K562 (cell line): ENCODE results near the gene MBD4. TPM values are rescaled to one million over a fixed set of nuclear protein-coding genes. Genes with fewer than 3 reads are reported as not detected.

Experiments used
- CAMTA2 ChIP-seq: fragments of 250-450 bp; sonication (Bioruptor Pico); conservative IDR thresholded peaks from 2 replicates; pipeline ENCODE4 v1.5.1; 2022
- CUX1 ChIP-seq: fragments of 200-800 bp; sonication (Bioruptor generic); IDR thresholded peaks from 2 replicates; pipeline ENCODE4 v1.6.1; 2016; ENCODE audit warnings: missing genetic modification characterization, missing compliant biosample characterization
- EP300 ChIP-seq: IDR thresholded peaks from 2 replicates; pipeline ENCODE4 v1.6.1; 2012; ENCODE audit warnings: low read length, improper control_type of control experiment
- FOXK1 ChIP-seq: sonication (generic); formaldehyde crosslinking; IDR thresholded peaks from 2 replicates; pipeline ENCODE4 v1.8.0; 2022; ENCODE audit warnings: missing genetic modification reagents, mild to moderate bottlenecking, borderline replicate concordance
- GABPA ChIP-seq: fragments of 200-800 bp; sonication (Bioruptor generic); conservative IDR thresholded peaks from 2 replicates; pipeline ENCODE4 v1.6.1; 2016; ENCODE audit warnings: low read depth, missing genetic modification characterization, missing compliant biosample characterization
- HIVEP1 ChIP-seq: fragments of 250-450 bp; sonication (Bioruptor Pico); IDR thresholded peaks from 2 replicates; pipeline ENCODE4 v1.4.0; 2020; ENCODE audit warnings: mild to moderate bottlenecking
- HMGN3 ChIP-seq: IDR thresholded peaks from 2 replicates; pipeline ENCODE4 v1.6.1; 2011; ENCODE audit warnings: borderline replicate concordance, low read depth, mild to moderate bottlenecking, mixed read lengths, low read length; ENCODE audit not compliant: insufficient read length; ENCODE audit errors: extremely low read depth
- HNRNPLL ChIP-seq: fragments of 200-400 bp; formaldehyde crosslinking; IDR thresholded peaks from 2 replicates; pipeline ENCODE4 v1.6.1; 2017; ENCODE audit warnings: low read length, low read depth, mild to moderate bottlenecking; ENCODE audit not compliant: poor library complexity, severe bottlenecking
- NBN ChIP-seq: fragments of 450-650 bp; IDR thresholded peaks from 2 replicates; pipeline ENCODE4 v1.6.1; 2016; ENCODE audit warnings: low read depth, mild to moderate bottlenecking
- NFATC3 ChIP-seq: fragments of 450-650 bp; IDR thresholded peaks from 2 replicates; pipeline ENCODE4 v1.6.1; 2017; ENCODE audit warnings: mild to moderate bottlenecking
- PBX2 ChIP-seq, 2 experiments: IDR thresholded peaks in 1 of 2; conservative IDR thresholded peaks in 1 of 2; 2 replicates each; pipeline ENCODE4 v1.6.1; 2016; ENCODE audit warnings: low read depth in 2 of 2, mild to moderate bottlenecking in 1 of 2, missing compliant biosample characterization in 1 of 2, missing genetic modification characterization in 1 of 2, moderate library complexity in 1 of 2
- TAL1 ChIP-seq: fragments of 450-650 bp; IDR thresholded peaks from 2 replicates; pipeline ENCODE4 v1.6.1; 2016; ENCODE audit warnings: mild to moderate bottlenecking
- TEAD2 ChIP-seq: fragments of 450-650 bp; IDR thresholded peaks from 2 replicates; pipeline ENCODE4 v1.6.1; 2016; ENCODE audit warnings: missing genetic modification characterization, control low read depth, missing compliant biosample characterization
- TEAD4 ChIP-seq, 2 experiments: sonication (generic) in 1 of 2; formaldehyde crosslinking in 1 of 2; IDR thresholded peaks; 2 replicates each; pipeline versions ENCODE4 v1.6.1 to v1.8.0; 2012 to 2022; ENCODE audit warnings: borderline replicate concordance in 1 of 2, inconsistent platforms in 1 of 2, low read length in 1 of 2, mild to moderate bottlenecking in 1 of 2, missing genetic modification reagents in 1 of 2
- ZBTB9 ChIP-seq: fragments of 450-650 bp; formaldehyde crosslinking; IDR thresholded peaks from 2 replicates; pipeline ENCODE4 v1.4.0; 2020; ENCODE audit warnings: mild to moderate bottlenecking, moderate library complexity
- ZNF175 ChIP-seq: fragments of 200-800 bp; sonication (Bioruptor generic); IDR thresholded peaks from 2 replicates; pipeline ENCODE4 v1.6.1; 2016; ENCODE audit warnings: low read depth, mild to moderate bottlenecking, missing genetic modification characterization, missing compliant biosample characterization
- polyA plus RNA-seq, 8 experiments: library from polyadenylated mRNA; depleted of rRNA in 4 of 8; stranded (reverse) in 5 of 8; unstranded in 3 of 8; fragments of >200 nt; fragmentation: Nextera tagmentation in 2 of 8; fragmentation: Illumina TruSeq in 1 of 8; extraction: Ambion mirVana in 2 of 8; extraction: Trizol in 1 of 8; gene quantifications; 2 replicates each; pipeline versions ENCODE4 v1.2.1 to v1.2.3, GENCODE V29; 2011 to 2014; ENCODE audit warnings: inconsistent platforms in 1 of 8, missing spikeins in 1 of 8
- total RNA-seq, 7 experiments: library from RNA; depleted of rRNA in 6 of 7; stranded (reverse); fragments of >200 nt in 6 of 7; fragmentation: Illumina TruSeq in 2 of 7; extraction: Trizol in 2 of 7; gene quantifications; 2 replicates each; pipeline versions ENCODE4 v1.2.1 to v1.2.3, GENCODE V29; 2011 to 2021; ENCODE audit warnings: low replicate concordance in 1 of 7

Gene MBD4
- total and polyA plus RNA-seq, 9 of the 15 experiments (the other 6 are each of a cell fraction or from before 2014, with no cell fraction given): 13.3 to 63.9 (median 39.0) TPM

GRCh38 chr3:129449279-129450115 lies 9.7 kb upstream of the MBD4 start (continued):
- TF ChIP-seq HMGN3 (no peak), FOXK1 (CRISPR knock-in tag) (no peak), CAMTA2 (CRISPR knock-in tag) (no peak), CUX1 (CRISPR knock-in tag) (no peak), TEAD2 (no peak), ZNF175 (CRISPR knock-in tag) (peak; percentile 21; the same call in 1 of the 2 replicates), HIVEP1 (CRISPR knock-in tag) (no peak), ZBTB9 (CRISPR knock-in tag) (0 out of 2 replicates have a peak, but pooled peaks have one; percentile 18), GABPA (tag) (peak; percentile 47; the same call in 1 of the 2 replicates), TAL1 (0 out of 2 replicates have a peak, but pooled peaks have one; percentile 14), NBN (peak; percentile 27; the same call in 1 of the 2 replicates), PBX2 (CRISPR knock-in tag; IDR thresholded peaks at IDR 0.05; ENCODE audit: low read depth) (no peak), PBX2 (tag; conservative IDR thresholded peaks at IDR 0.05; ENCODE audit: low read depth) (no peak), EP300 (peak; percentile 42; the same call in 1 of the 2 replicates), HNRNPLL (no peak), TEAD4 (IDR thresholded peaks at IDR 0.05; ENCODE audit: low read length) (peak; percentile 51; the same call in 1 of the 2 replicates), TEAD4 (CRISPR knock-in tag; IDR thresholded peaks at IDR 0.05; ENCODE audit: borderline replicate concordance) (no peak), NFATC3 (no peak)
